Lower lobe of right lung (tissue), 2 donors: ENCODE data around the gene TOMM6. TPM values are rescaled to one million over a fixed set of nuclear protein-coding genes. Genes with fewer than 3 reads are reported as not detected.

Experiments used
- ATAC-seq, 2 donors: fragments of 200-7000 bp; cut with Tn5 transposase; one replicate each; pipeline ENCODE4 v1.9.1; 2020 to 2022; ENCODE audit warnings: mild to moderate bottlenecking in 2 of 2, moderate library complexity in 2 of 2
- DNase-seq: peaks from one replicate; pipeline ENCODE4 v3.0.0-alpha.2; 2020
- H3K27ac ChIP-seq: fragments of 200-600 bp; one replicate; pipeline ENCODE4 v1.8.0; 2022
- H3K27me3 ChIP-seq: fragments of 200-600 bp; one replicate; pipeline ENCODE4 v1.8.0; 2022; ENCODE audit warnings: low read depth
- H3K36me3 ChIP-seq: fragments of 200-600 bp; one replicate; pipeline ENCODE4 v1.8.0; 2022; ENCODE audit warnings: mild to moderate bottlenecking
- H3K4me1 ChIP-seq: fragments of 200-600 bp; one replicate; pipeline ENCODE4 v1.8.0; 2022
- H3K4me3 ChIP-seq: fragments of 200-600 bp; one replicate; pipeline ENCODE4 v1.8.0; 2022; ENCODE audit warnings: mild to moderate bottlenecking
- H3K9me3 ChIP-seq: fragments of 200-600 bp; one replicate; pipeline ENCODE4 v1.8.0; 2022
- CTCF ChIP-seq: fragments of 200-600 bp; IDR thresholded peaks from one replicate; pipeline ENCODE4 v1.8.0; 2022; ENCODE audit warnings: antibody characterized with exemption, mild to moderate bottlenecking
- intact Hi-C: fragments of 100-400 bp; cut with DNase I; formaldehyde crosslinking; loops from one replicate; pipeline ENCODE4 v1.11.0; 2022
- total RNA-seq: library from RNA; stranded (reverse); fragmentation: NEBNext Ultra II Directional; extraction: Animal tissue kit (Norgen Biotek cat#: 25700); gene quantifications from one replicate; pipeline ENCODE4 v1.2.1, GENCODE V29; 2021
- donor health status: DM: no; HTN: yes; CAD: no; lungs with severe emphysema.

The TOMM6 gene
- total RNA-seq, 1 donor from 2014 or later, result 134 TPM

- H3K27me3 ChIP-seq, result no peaks in the 10 kb centered on the region
- ATAC-seq, result peak; percentile 67 to 73
- intact Hi-C loops, result no loop called here
These were observed 20.2 kb upstream of the TOMM6 start for GRCh38 chr6:41767112-41767833.

GRCh38 chr6:41768545-41769308, 18.8 kb upstream of the TOMM6 start:
- DNase-seq (no peak), ATAC-seq (peak; percentile 84 to 92)
- no peak overlapping the region for H3K4me3 ChIP-seq
- intact Hi-C loops, result no loop called here
- no peak for TF ChIP-seq CTCF
- H3K27me3 ChIP-seq, result no peaks in the 10 kb centered on the region
- H3K27ac ChIP-seq, result peak overlapping the region; percentile 64
- peaks cover 31% of the 10 kb centered on the region for H3K4me1 ChIP-seq
- no peaks in the 10 kb centered on the region for H3K9me3 ChIP-seq
- H3K36me3 ChIP-seq, result peaks cover 35% of the 10 kb centered on the region

More at GRCh38 chr6:41767112-41767833, 20.2 kb upstream of the TOMM6 start:
- no peak for TF ChIP-seq CTCF
- Histone ChIP-seq H3K36me3 (peaks cover 23% of the 10 kb centered on the region), H3K4me1 (peaks cover 31% of the 10 kb centered on the region), H3K9me3 (no peaks in the 10 kb centered on the region), H3K4me3 (no peak overlapping the region), H3K27ac (peak overlapping the region; percentile 64)
- DNase-seq, result no peak

GRCh38 chr6:41769376-41769775, 18.1 kb upstream of the TOMM6 start:
- Histone ChIP-seq H3K4me3 (no peak overlapping the region), H3K27me3 (no peaks in the 10 kb centered on the region), H3K36me3 (peaks cover 42% of the 10 kb centered on the region), H3K4me1 (peaks cover 31% of the 10 kb centered on the region), H3K9me3 (no peaks in the 10 kb centered on the region), H3K27ac (peak overlapping the region; percentile 64)
- intact Hi-C loops, result no loop called here
- ATAC-seq (no peak), DNase-seq (no peak)
- TF ChIP-seq CTCF, result no peak

- ATAC-seq (no peak), DNase-seq (no peak)
- H3K27me3 ChIP-seq, result no peaks in the 10 kb centered on the region
- H3K9me3 ChIP-seq, result no peaks in the 10 kb centered on the region
- peaks cover 53% of the 10 kb centered on the region for H3K36me3 ChIP-seq
- no peak overlapping the region for H3K27ac ChIP-seq
- no peak for TF ChIP-seq CTCF
- intact Hi-C loops, result no loop called here
- H3K4me1 ChIP-seq, result peaks cover 31% of the 10 kb centered on the region
- no peak overlapping the region for H3K4me3 ChIP-seq
These were observed 17.0 kb upstream of the TOMM6 start for GRCh38 chr6:41770381-41771057.

GRCh38 chr6:41771058-41771983, 16.2 kb upstream of the TOMM6 start:
- H3K27me3 ChIP-seq, result no peaks in the 10 kb centered on the region
- no peaks in the 10 kb centered on the region for H3K9me3 ChIP-seq
- H3K4me1 ChIP-seq, result peaks cover 31% of the 10 kb centered on the region
- intact Hi-C loops, result no loop called here
- no peak overlapping the region for H3K27ac ChIP-seq
- no peak for DNase-seq
- ATAC-seq, result no peak
- no peak for TF ChIP-seq CTCF
- no peak overlapping the region for H3K4me3 ChIP-seq
- H3K36me3 ChIP-seq, result peaks cover 60% of the 10 kb centered on the region
